ENCODE results near the gene SLAMF6. TPM values are rescaled to one million over a fixed set of nuclear protein-coding genes. Genes with fewer than 3 reads are reported as not detected.

Gene SLAMF6
- total RNA-seq, 4 donors from 2014 or later: 0.49 to 1.2 (median 0.62) TPM; not detected in 1

- 69 to 84% methylated on average over 2 to 4 of the region's 4 CpGs for WGBS, 2 donors (ENCODE audit: low coverage in 1 of 2)
- peaks cover 0 to 18% (median 0%) of the 10 kb centered on the region in 3 donors for H3K9me3 ChIP-seq
- H3K27ac ChIP-seq: no peak overlapping the region
- ATAC-seq: no peak
- no peak overlapping the region for H3K4me3 ChIP-seq
- peaks cover 6% of the 10 kb centered on the region for H3K27me3 ChIP-seq
- no peak for TF ChIP-seq POLR2AphosphoS5 (IDR thresholded peaks at IDR 0.05)
- TF ChIP-seq POLR2A (IDR thresholded peaks at IDR 0.05): no peak
- TF ChIP-seq EP300 (IDR thresholded peaks at IDR 0.05): no peak
- no peak for TF ChIP-seq CTCF (IDR thresholded peaks at IDR 0.05)
- H3K36me3 ChIP-seq: no peaks in the 10 kb centered on the region
- H3K4me1 ChIP-seq: no peaks in the 10 kb centered on the region
These were observed 35.8 kb upstream of the SLAMF6 start for GRCh38 chr1:160558660-160559380.

GRCh38 chr1:160553778-160554177, 30.7 kb upstream of the SLAMF6 start:
- ATAC-seq: no peak
- Histone ChIP-seq H3K4me1 (no peaks in the 10 kb centered on the region), H3K27me3 (peaks cover 12% of the 10 kb centered on the region), H3K36me3 (no peaks in the 10 kb centered on the region), H3K27ac (no peak overlapping the region), H3K4me3 (no peak overlapping the region), H3K9me3 (no peaks in the 10 kb centered on the region)
- WGBS, 2 donors (ENCODE audit: low coverage in 1 of 2): 50 to 67% methylated on average over 1 to 2 of the region's 4 CpGs
- no peak for TF ChIP-seq POLR2AphosphoS5 (IDR thresholded peaks at IDR 0.05)
- no peak for TF ChIP-seq EP300 (IDR thresholded peaks at IDR 0.05)
- no peak for TF ChIP-seq CTCF (IDR thresholded peaks at IDR 0.05)
- no peak for TF ChIP-seq POLR2A (IDR thresholded peaks at IDR 0.05)

- Histone ChIP-seq H3K36me3 (no peaks in the 10 kb centered on the region), H3K27me3 (peaks cover 5% of the 10 kb centered on the region), H3K4me1 (no peaks in the 10 kb centered on the region), H3K4me3 (no peak overlapping the region), H3K9me3 (no peaks in the 10 kb centered on the region), H3K27ac (no peak overlapping the region)
- no peak for ATAC-seq
- 40 to 49% methylated on average over 2 of the region's 2 CpGs for WGBS, 2 donors (ENCODE audit: low coverage in 1 of 2)
- TF ChIP-seq EP300 (IDR thresholded peaks at IDR 0.05) (no peak), POLR2AphosphoS5 (IDR thresholded peaks at IDR 0.05) (no peak), CTCF (IDR thresholded peaks at IDR 0.05) (no peak), POLR2A (IDR thresholded peaks at IDR 0.05) (no peak)
These were observed 29.4 kb upstream of the SLAMF6 start for GRCh38 chr1:160552425-160552824.

- no CpG with 5 or more reads among the region's 6 CpGs for WGBS, 2 donors (ENCODE audit: low coverage in 1 of 2)
- no peaks in the 10 kb centered on the region for H3K36me3 ChIP-seq
- H3K9me3 ChIP-seq: no peaks in the 10 kb centered on the region
- H3K4me3 ChIP-seq: no peak overlapping the region
- H3K27ac ChIP-seq: no peak overlapping the region
- H3K4me1 ChIP-seq: no peaks in the 10 kb centered on the region
- H3K27me3 ChIP-seq: peaks cover 5% of the 10 kb centered on the region
- ATAC-seq: no peak
- TF ChIP-seq EP300 (IDR thresholded peaks at IDR 0.05): no peak
These were observed 27.5 kb upstream of the SLAMF6 start for GRCh38 chr1:160550572-160551034.

- ATAC-seq: no peak
- Histone ChIP-seq H3K4me1 (no peaks in the 10 kb centered on the region), H3K27me3 (peaks cover 5% of the 10 kb centered on the region), H3K36me3 (no peaks in the 10 kb centered on the region), H3K27ac (no peak overlapping the region), H3K4me3 (no peak overlapping the region), H3K9me3 (no peaks in the 10 kb centered on the region)
- TF ChIP-seq POLR2A (IDR thresholded peaks at IDR 0.05): no peak
- no peak for TF ChIP-seq EP300 (IDR thresholded peaks at IDR 0.05)
- no peak for TF ChIP-seq POLR2AphosphoS5 (IDR thresholded peaks at IDR 0.05)
- 70 to 83% methylated on average over 1 to 3 of the region's 3 CpGs for whole genome bisulfite sequencing, 2 donors (ENCODE audit: low coverage in 1 of 2)
These were observed 26.6 kb upstream of the SLAMF6 start for GRCh38 chr1:160549665-160550006.

GRCh38 chr1:160548960-160549664, 26.1 kb upstream of the SLAMF6 start:
- H3K27ac ChIP-seq: no peak overlapping the region
- no peak overlapping the region for H3K4me3 ChIP-seq
- H3K36me3 ChIP-seq: no peaks in the 10 kb centered on the region
- WGBS, 2 donors (ENCODE audit: low coverage in 1 of 2): 50% methylated on average over 2 to 5 of the region's 5 CpGs
- H3K4me1 ChIP-seq: no peaks in the 10 kb centered on the region
- no peak for ATAC-seq
- H3K27me3 ChIP-seq: peaks cover 5% of the 10 kb centered on the region
- no peaks in the 10 kb centered on the region for H3K9me3 ChIP-seq
- TF ChIP-seq POLR2AphosphoS5 (IDR thresholded peaks at IDR 0.05) (no peak), CTCF (IDR thresholded peaks at IDR 0.05) (no peak), EP300 (IDR thresholded peaks at IDR 0.05) (no peak), POLR2A (IDR thresholded peaks at IDR 0.05) (no peak)
